ENCODE measurements around the gene GPR37L1. TPM values are rescaled to one million over a fixed set of nuclear protein-coding genes. Genes with fewer than 3 reads are reported as not detected.
"Not testable (repeated sequence)": the region's sequence is repeated elsewhere in the genome, so short reads cannot be mapped to it uniquely, and the experiment has no call there.

Gene GPR37L1
- total RNA-seq, 2 donors from 2014 or later, result 0.09 to 0.28 TPM

DNA sequence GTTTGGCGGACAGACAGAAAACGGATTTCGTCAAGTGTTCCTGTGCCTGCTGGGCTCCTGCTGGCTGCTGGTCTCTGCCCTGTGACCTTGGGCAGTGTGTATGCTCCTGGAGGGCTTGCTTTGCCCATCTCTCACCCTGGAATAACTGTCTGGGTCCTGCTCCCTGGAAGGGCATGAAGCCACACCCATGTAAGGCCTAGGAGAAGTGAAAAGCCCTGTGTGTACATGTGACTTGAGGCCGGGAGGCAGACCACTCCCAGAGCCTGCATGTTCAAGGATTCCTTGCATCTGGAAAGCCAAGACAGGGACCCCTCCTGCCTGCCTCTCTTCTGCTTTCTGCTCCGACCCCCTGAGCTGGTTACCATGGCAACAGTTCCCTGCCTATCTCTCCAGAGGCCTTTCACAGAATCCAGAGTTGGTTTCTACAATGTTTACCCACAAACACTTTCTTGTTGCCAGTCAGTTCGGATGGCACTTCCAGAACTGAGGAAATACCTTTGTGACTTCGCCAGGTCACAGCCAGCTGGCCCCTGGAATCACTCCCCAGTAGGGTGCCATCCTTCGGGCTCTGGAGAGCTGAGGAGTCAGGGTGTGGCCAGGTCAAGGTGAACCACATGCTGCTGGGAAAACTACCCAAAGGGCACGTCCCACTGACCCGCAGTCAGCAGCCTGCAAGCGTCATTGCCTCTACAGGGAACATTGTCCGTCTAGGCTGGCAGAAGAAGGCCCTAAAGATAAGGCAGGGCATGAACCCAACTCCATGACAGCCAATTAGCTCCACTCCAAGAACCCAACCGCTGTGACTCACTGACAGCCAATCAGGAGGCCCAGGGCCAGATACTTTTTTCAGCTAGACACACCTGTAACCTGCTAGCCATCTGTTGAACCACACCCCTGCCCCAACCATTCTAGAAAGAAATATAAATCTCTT, 14.7 kb upstream of the GPR37L1 start:
- intact Hi-C loops (cut with DNase I), result no loop called here
- TF ChIP-seq POLR2AphosphoS5 (IDR thresholded peaks at IDR 0.05), result no peak
- TF ChIP-seq, protein P1, sequence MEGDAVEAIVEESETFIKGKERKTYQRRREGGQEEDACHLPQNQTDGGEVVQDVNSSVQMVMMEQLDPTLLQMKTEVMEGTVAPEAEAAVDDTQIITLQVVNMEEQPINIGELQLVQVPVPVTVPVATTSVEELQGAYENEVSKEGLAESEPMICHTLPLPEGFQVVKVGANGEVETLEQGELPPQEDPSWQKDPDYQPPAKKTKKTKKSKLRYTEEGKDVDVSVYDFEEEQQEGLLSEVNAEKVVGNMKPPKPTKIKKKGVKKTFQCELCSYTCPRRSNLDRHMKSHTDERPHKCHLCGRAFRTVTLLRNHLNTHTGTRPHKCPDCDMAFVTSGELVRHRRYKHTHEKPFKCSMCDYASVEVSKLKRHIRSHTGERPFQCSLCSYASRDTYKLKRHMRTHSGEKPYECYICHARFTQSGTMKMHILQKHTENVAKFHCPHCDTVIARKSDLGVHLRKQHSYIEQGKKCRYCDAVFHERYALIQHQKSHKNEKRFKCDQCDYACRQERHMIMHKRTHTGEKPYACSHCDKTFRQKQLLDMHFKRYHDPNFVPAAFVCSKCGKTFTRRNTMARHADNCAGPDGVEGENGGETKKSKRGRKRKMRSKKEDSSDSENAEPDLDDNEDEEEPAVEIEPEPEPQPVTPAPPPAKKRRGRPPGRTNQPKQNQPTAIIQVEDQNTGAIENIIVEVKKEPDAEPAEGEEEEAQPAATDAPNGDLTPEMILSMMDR (IDR thresholded peaks at IDR 0.05), result no peak
- no peak for TF ChIP-seq POLR2A (IDR thresholded peaks at IDR 0.05)
- H3K9me3 ChIP-seq, result no peaks in the 10 kb centered on the region
- H3K36me3 ChIP-seq, result no peaks in the 10 kb centered on the region
- 42% methylated on average over 13 of the region's 13 CpGs for WGBS
- H3K27ac ChIP-seq, result peak overlapping the region; percentile 5 to 60
- H3K27me3 ChIP-seq (replicated peaks; ENCODE audit: insufficient read depth), result no peaks in the 10 kb centered on the region
- no peak overlapping the region for H3K4me3 ChIP-seq
- no peak for DNase-seq (ENCODE audit: low spot score)
- H3K4me1 ChIP-seq (replicated peaks), result peaks cover 6% of the 10 kb centered on the region

DNA sequence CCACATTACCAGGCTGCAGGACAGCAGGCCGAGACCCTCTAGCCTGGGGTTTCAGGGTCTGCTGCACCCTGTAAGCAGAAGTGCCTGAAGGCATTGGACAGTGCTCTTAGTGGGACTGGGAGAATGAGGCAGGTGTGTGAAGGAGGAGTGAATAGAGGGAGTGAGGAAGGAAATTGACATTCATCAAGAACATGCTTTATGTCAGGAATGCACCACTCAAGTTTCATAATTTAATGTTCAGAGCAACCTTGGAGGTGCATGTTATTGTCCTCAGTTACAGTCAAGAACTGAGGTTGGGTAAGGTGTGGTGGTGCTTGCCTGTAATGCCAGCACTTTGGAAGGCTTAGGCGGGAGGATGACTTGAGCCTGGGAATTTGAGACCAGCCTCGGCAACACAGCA, 11.7 kb upstream of the GPR37L1 start:
- WGBS, result 88% methylated on average over 3 of the region's 3 CpGs
- Histone ChIP-seq H3K9me3 (no peaks in the 10 kb centered on the region), H3K27me3 (replicated peaks; ENCODE audit: insufficient read depth) (no peaks in the 10 kb centered on the region), H3K4me1 (replicated peaks) (peaks cover 10% of the 10 kb centered on the region), H3K27ac (no peak overlapping the region), H3K36me3 (no peaks in the 10 kb centered on the region), H3K4me3 (no peak overlapping the region)
- no peak for DNase-seq (ENCODE audit: low spot score)
- TF ChIP-seq POLR2A (IDR thresholded peaks at IDR 0.05) (no peak), POLR2AphosphoS5 (IDR thresholded peaks at IDR 0.05) (no peak)
- TF ChIP-seq, protein P1 (IDR thresholded peaks at IDR 0.05), result no peak
- intact Hi-C loops (cut with DNase I), result loop anchor here (10.0 kb wide), 1 partner anchor 96 kb away; the partner anchor contains the start of gene ELF3

GRCh38 chr1:202111589-202111988, 11.1 kb upstream of the GPR37L1 start:
- not testable (repeated sequence) for DNase-seq (ENCODE audit: low spot score); H3K9me3 ChIP-seq; H3K27me3 ChIP-seq (replicated peaks; ENCODE audit: insufficient read depth); H3K4me1 ChIP-seq (replicated peaks); H3K4me3 ChIP-seq; H3K36me3 ChIP-seq; H3K27ac ChIP-seq
- intact Hi-C loops (cut with DNase I), result loop anchor here (10.0 kb wide), 1 partner anchor 97 kb away; the partner anchor contains the start of gene ELF3
- 94% methylated on average over 7 of the region's 7 CpGs for WGBS

GRCh38 chr1:202112859-202113689, 9.6 kb upstream of the GPR37L1 start:
- no peaks in the 10 kb centered on the region for H3K9me3 ChIP-seq
- H3K27me3 ChIP-seq (replicated peaks; ENCODE audit: insufficient read depth), result no peaks in the 10 kb centered on the region
- 11% methylated on average over 5 of the region's 5 CpGs for WGBS
- TF ChIP-seq POLR2AphosphoS5 (IDR thresholded peaks at IDR 0.05) (no peak), POLR2A (IDR thresholded peaks at IDR 0.05) (no peak)
- TF ChIP-seq, protein P1 (IDR thresholded peaks at IDR 0.05), result no peak
- intact Hi-C loops (cut with DNase I), result loop anchor here (10.0 kb wide), 1 partner anchor 98 kb away; the partner anchor contains the start of gene ELF3
- DNase-seq (ENCODE audit: low spot score), result no peak
- H3K27ac ChIP-seq, result peak overlapping the region; percentile 22 to 62
- H3K4me3 ChIP-seq, result no peak overlapping the region
- no peaks in the 10 kb centered on the region for H3K36me3 ChIP-seq
- H3K4me1 ChIP-seq (replicated peaks), result peaks cover 4% of the 10 kb centered on the region

- H3K36me3 ChIP-seq, result no peaks in the 10 kb centered on the region
- intact Hi-C loops (cut with DNase I), result loop anchor here (10.0 kb wide), 1 partner anchor 99 kb away; the partner anchor contains the start of gene ELF3
- 19% methylated on average over 2 of the region's 2 CpGs for WGBS
- H3K9me3 ChIP-seq, result no peaks in the 10 kb centered on the region
- peaks cover 4% of the 10 kb centered on the region for H3K4me1 ChIP-seq (replicated peaks)
- DNase-seq (ENCODE audit: low spot score), result no peak
- no peak overlapping the region for H3K4me3 ChIP-seq
- peak overlapping the region in 1 of 2 donors; percentile 62 for H3K27ac ChIP-seq
- TF ChIP-seq, protein P1 (IDR thresholded peaks at IDR 0.05), result no peak
- TF ChIP-seq POLR2AphosphoS5 (IDR thresholded peaks at IDR 0.05), result peak; percentile 36
- no peaks in the 10 kb centered on the region for H3K27me3 ChIP-seq (replicated peaks; ENCODE audit: insufficient read depth)
Measured at GRCh38 chr1:202113690-202114300, 8.9 kb upstream of the GPR37L1 start.
